Fibroblast of lung (primary cell): ENCODE measurements around the gene GTPBP1. TPM values are rescaled to one million over a fixed set of nuclear protein-coding genes. Genes with fewer than 3 reads are reported as not detected.

Source experiments
- DNase-seq, 2 donors: peaks; one replicate each; pipeline versions ENCODE4 v3.0.0 to v3.0.0-alpha.2; 2010; ENCODE audit warnings: low read depth in 2 of 2
- H2AFZ ChIP-seq: 2 replicates; pipeline ENCODE4 v1.5.1; 2012; ENCODE audit warnings: low read length, control low read depth, inconsistent platforms
- H3K27ac ChIP-seq: 2 replicates; pipeline ENCODE4 v1.5.1; 2011; ENCODE audit warnings: low read length, control low read depth; ENCODE audit not compliant: insufficient read depth
- H3K27me3 ChIP-seq: 2 replicates; pipeline ENCODE4 v1.5.1; 2011; ENCODE audit warnings: mild to moderate bottlenecking, low read length; ENCODE audit not compliant: control insufficient read depth, insufficient read depth
- H3K36me3 ChIP-seq: 2 replicates; pipeline ENCODE4 v1.5.1; 2011; ENCODE audit warnings: low read length; ENCODE audit not compliant: control insufficient read depth, insufficient read depth
- H3K4me1 ChIP-seq: 2 replicates; pipeline ENCODE4 v1.5.1; 2011; ENCODE audit warnings: low read length; ENCODE audit not compliant: control insufficient read depth, insufficient read depth; ENCODE audit errors: extremely low read depth
- H3K4me2 ChIP-seq: 2 replicates; pipeline ENCODE4 v1.5.1; 2011; ENCODE audit warnings: low read length, control low read depth; ENCODE audit not compliant: insufficient read depth; ENCODE audit errors: extremely low read depth
- H3K4me3 ChIP-seq, 4 experiments: fragments of 200-600 bp in 1 of 4; sonication (generic) in 1 of 4; replicated peaks in 1 of 4; 2 replicates each; pipeline ENCODE4 v1.5.1; 2011 to 2016; ENCODE audit warnings: low read length in 4 of 4, low read depth in 3 of 4, mild to moderate bottlenecking in 3 of 4, control low read depth in 2 of 4, inconsistent platforms in 1 of 4, mixed read lengths in 1 of 4; ENCODE audit not compliant: insufficient read depth in 1 of 4; ENCODE audit errors: control extremely low read depth in 1 of 4
- H3K79me2 ChIP-seq: 2 replicates; pipeline ENCODE4 v1.5.1; 2012; ENCODE audit warnings: mild to moderate bottlenecking, low read length, inconsistent platforms; ENCODE audit not compliant: control insufficient read depth, insufficient read depth
- H3K9ac ChIP-seq: 2 replicates; pipeline ENCODE4 v1.5.1; 2011; ENCODE audit warnings: mild to moderate bottlenecking, low read length, control low read depth; ENCODE audit not compliant: insufficient read depth
- H3K9me3 ChIP-seq: 2 replicates; pipeline ENCODE4 v1.5.1; 2012; ENCODE audit warnings: low read depth, low read length; ENCODE audit not compliant: control insufficient read depth, insufficient read depth
- H4K20me1 ChIP-seq: 2 replicates; pipeline ENCODE4 v1.5.1; 2011; ENCODE audit warnings: low read length; ENCODE audit not compliant: control insufficient read depth, insufficient read depth; ENCODE audit errors: extremely low read depth
- CTCF ChIP-seq, 2 donors: IDR thresholded peaks in 1 of 2; conservative IDR thresholded peaks in 1 of 2; 1 replicate in 1 of 2; 2 replicates in 1 of 2; pipeline ENCODE4 v1.5.1; 2011 to 2012; ENCODE audit warnings: low read length in 2 of 2, control low read depth in 1 of 2, inconsistent platforms in 1 of 2, low read depth in 1 of 2, mild to moderate bottlenecking in 1 of 2
- EZH2 ChIP-seq: IDR thresholded peaks from 2 replicates; pipeline ENCODE4 v1.5.1; 2012; ENCODE audit warnings: low read length, control low read depth, mild to moderate bottlenecking; ENCODE audit errors: missing control alignments
- polyA plus RNA-seq, 2 donors: library from polyadenylated mRNA; depleted of rRNA in 1 of 2; stranded (reverse) in 1 of 2; unstranded in 1 of 2; fragments of >200 nt; gene quantifications; 2 replicates each; pipeline ENCODE4 v1.2.1, GENCODE V29; 2011 to 2012; ENCODE audit warnings: missing spikeins in 1 of 2
- total RNA-seq: library from RNA; depleted of rRNA; stranded (reverse); fragments of >200 nt; gene quantifications from 2 replicates; pipeline ENCODE4 v1.2.1, GENCODE V29; 2014

Gene GTPBP1
- total and polyA plus RNA-seq, 2 donors (not counting 1 experiment from before 2014, with no cell fraction given), result 20.6 to 23.1 TPM

- no peaks in the 10 kb centered on the region for H4K20me1 ChIP-seq
- no peak overlapping the region for H2AFZ ChIP-seq
- H3K79me2 ChIP-seq, result no peaks in the 10 kb centered on the region
- no peak for DNase-seq
- no peak overlapping the region for H3K9ac ChIP-seq
- H3K27me3 ChIP-seq, result no peaks in the 10 kb centered on the region
- H3K4me2 ChIP-seq, result no peak overlapping the region
- H3K4me3 ChIP-seq, result no peak overlapping the region
- no peak for TF ChIP-seq EZH2
- no peak for TF ChIP-seq CTCF (conservative IDR thresholded peaks at IDR 0.05 in 1 of 2, IDR thresholded peaks at IDR 0.05 in 1 of 2; ENCODE audit: low read depth in 1 of 2, low read length in 2 of 2)
- H3K9me3 ChIP-seq, result no peaks in the 10 kb centered on the region
- no peak overlapping the region for H3K27ac ChIP-seq
- H3K4me1 ChIP-seq, result no peaks in the 10 kb centered on the region
- H3K36me3 ChIP-seq, result peaks cover 57% of the 10 kb centered on the region
These were observed 35.4 kb downstream of the GTPBP1 start for GRCh38 chr22:38741166-38741565.

GRCh38 chr22:38741576-38741975, 35.8 kb downstream of the GTPBP1 start:
- TF ChIP-seq CTCF (conservative IDR thresholded peaks at IDR 0.05 in 1 of 2, IDR thresholded peaks at IDR 0.05 in 1 of 2; ENCODE audit: low read depth in 1 of 2, low read length in 2 of 2) (no peak), EZH2 (no peak)

GRCh38 chr22:38742176-38742942, 36.6 kb downstream of the GTPBP1 start:
- H3K27me3 ChIP-seq, result no peaks in the 10 kb centered on the region
- no peak overlapping the region for H3K27ac ChIP-seq
- no peak overlapping the region for H3K4me2 ChIP-seq
- H3K4me1 ChIP-seq, result no peaks in the 10 kb centered on the region
- no peak overlapping the region for H3K4me3 ChIP-seq
- H3K9ac ChIP-seq, result no peak overlapping the region
- H3K36me3 ChIP-seq, result peaks cover 52% of the 10 kb centered on the region
- no peaks in the 10 kb centered on the region for H4K20me1 ChIP-seq
- H3K9me3 ChIP-seq, result no peaks in the 10 kb centered on the region
- no peak overlapping the region for H2AFZ ChIP-seq
- H3K79me2 ChIP-seq, result no peaks in the 10 kb centered on the region
- no peak for DNase-seq
- TF ChIP-seq CTCF (conservative IDR thresholded peaks at IDR 0.05 in 1 of 2, IDR thresholded peaks at IDR 0.05 in 1 of 2; ENCODE audit: low read depth in 1 of 2, low read length in 2 of 2) (no peak), EZH2 (no peak)

More at GRCh38 chr22:38741576-38741975, 35.8 kb downstream of the GTPBP1 start:
- no peaks in the 10 kb centered on the region for H3K79me2 ChIP-seq
- peaks cover 56% of the 10 kb centered on the region for H3K36me3 ChIP-seq
- no peak overlapping the region for H3K4me2 ChIP-seq
- no peak overlapping the region for H2AFZ ChIP-seq
- no peaks in the 10 kb centered on the region for H4K20me1 ChIP-seq
- no peak overlapping the region for H3K27ac ChIP-seq
- no peaks in the 10 kb centered on the region for H3K9me3 ChIP-seq
- no peaks in the 10 kb centered on the region for H3K4me1 ChIP-seq
- H3K27me3 ChIP-seq, result no peaks in the 10 kb centered on the region
- H3K9ac ChIP-seq, result no peak overlapping the region
- no peak for DNase-seq
- no peak overlapping the region for H3K4me3 ChIP-seq
